Tibial nerve (tissue), 4 donors: ENCODE results near the gene GPANK1.

Experiments used
- EP300 ChIP-seq, 2 donors: sonication (generic); formaldehyde crosslinking; IDR thresholded peaks; one replicate each; pipeline ENCODE4 v1.6.1; 2017; ENCODE audit warnings: antibody characterized with exemption in 2 of 2, mild to moderate bottlenecking in 1 of 2
- POLR2A ChIP-seq, 2 donors: fragments of 450-650 bp; IDR thresholded peaks; one replicate each; pipeline ENCODE4 v1.6.1; 2017; ENCODE audit warnings: antibody characterized with exemption in 2 of 2, mild to moderate bottlenecking in 2 of 2, moderate library complexity in 2 of 2
- TF ChIP-seq, protein P1 (sequence below), 5 experiments: fragments of 200-600 bp in 3 of 5; fragments of 450-650 bp in 2 of 5; sonication (generic) in 3 of 5; IDR thresholded peaks; one replicate each; pipeline ENCODE4 v1.5.1; 2016 to 2019; ENCODE audit warnings: antibody characterized with exemption in 5 of 5, mild to moderate bottlenecking in 3 of 5, moderate library complexity in 2 of 5

DNA sequence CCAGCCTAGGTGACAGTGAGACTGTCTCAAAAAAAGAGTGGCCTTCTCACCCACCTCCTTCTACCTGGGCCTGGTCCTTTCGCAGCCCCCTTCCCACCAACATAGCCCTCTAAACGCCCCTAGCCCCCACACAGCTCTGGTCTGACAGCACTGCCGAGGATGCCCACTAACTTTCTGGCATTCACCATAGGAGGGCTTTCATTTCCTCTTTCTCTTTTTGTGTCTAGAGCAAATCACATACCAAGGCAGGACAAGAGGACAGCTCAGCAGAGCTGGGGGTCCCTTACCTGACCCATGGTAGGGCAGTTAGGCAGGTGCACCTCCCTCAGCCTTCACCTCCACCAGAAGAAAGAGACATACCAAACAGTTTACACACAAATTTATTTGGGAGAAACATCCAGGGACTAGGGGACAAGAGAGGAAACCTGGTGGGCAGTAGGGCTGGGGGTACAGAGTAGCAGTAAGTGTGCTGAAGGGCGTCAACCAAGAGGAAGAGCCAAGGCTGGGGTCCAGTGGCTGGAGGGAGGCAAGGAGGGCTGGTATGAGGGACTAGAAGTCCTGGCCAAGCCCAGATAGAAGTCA lies 11.6 kb upstream of the GPANK1 start:
- TF ChIP-seq, protein P1, sequence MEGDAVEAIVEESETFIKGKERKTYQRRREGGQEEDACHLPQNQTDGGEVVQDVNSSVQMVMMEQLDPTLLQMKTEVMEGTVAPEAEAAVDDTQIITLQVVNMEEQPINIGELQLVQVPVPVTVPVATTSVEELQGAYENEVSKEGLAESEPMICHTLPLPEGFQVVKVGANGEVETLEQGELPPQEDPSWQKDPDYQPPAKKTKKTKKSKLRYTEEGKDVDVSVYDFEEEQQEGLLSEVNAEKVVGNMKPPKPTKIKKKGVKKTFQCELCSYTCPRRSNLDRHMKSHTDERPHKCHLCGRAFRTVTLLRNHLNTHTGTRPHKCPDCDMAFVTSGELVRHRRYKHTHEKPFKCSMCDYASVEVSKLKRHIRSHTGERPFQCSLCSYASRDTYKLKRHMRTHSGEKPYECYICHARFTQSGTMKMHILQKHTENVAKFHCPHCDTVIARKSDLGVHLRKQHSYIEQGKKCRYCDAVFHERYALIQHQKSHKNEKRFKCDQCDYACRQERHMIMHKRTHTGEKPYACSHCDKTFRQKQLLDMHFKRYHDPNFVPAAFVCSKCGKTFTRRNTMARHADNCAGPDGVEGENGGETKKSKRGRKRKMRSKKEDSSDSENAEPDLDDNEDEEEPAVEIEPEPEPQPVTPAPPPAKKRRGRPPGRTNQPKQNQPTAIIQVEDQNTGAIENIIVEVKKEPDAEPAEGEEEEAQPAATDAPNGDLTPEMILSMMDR (IDR thresholded peaks at IDR 0.05) = no peak
- TF ChIP-seq POLR2A (IDR thresholded peaks at IDR 0.05) (no peak), EP300 (IDR thresholded peaks at IDR 0.05) (no peak)
